Thyroid gland (tissue), 4 donors: ENCODE results near the gene GAPVD1. TPM values are rescaled to one million over a fixed set of nuclear protein-coding genes. Genes with fewer than 3 reads are reported as not detected.
"Not testable (repeated sequence)": the region's sequence is repeated elsewhere in the genome, so short reads cannot be mapped to it uniquely, and the experiment has no call there.

Experiments used
- DNase-seq, 2 donors: peaks; one replicate each; pipeline ENCODE4 v3.0.0-alpha.2; 2019
- H3K27ac ChIP-seq, 3 donors: fragments of 200-600 bp; sonication (generic); 1 replicate in 2 of 3; 2 replicates in 1 of 3; pipeline ENCODE4 v1.5.1; 2016 to 2019; ENCODE audit warnings: mild to moderate bottlenecking in 1 of 3, moderate library complexity in 1 of 3
- H3K27me3 ChIP-seq: fragments of 200-600 bp; sonication (generic); one replicate; pipeline ENCODE4 v1.5.1; 2019
- H3K36me3 ChIP-seq, 2 donors: fragments of 200-600 bp; sonication (generic); one replicate each; pipeline ENCODE4 v1.5.1; 2016 to 2019
- H3K4me1 ChIP-seq, 2 donors: fragments of 200-600 bp; sonication (generic); one replicate each; pipeline ENCODE4 v1.5.1; 2017 to 2019
- H3K4me3 ChIP-seq, 3 donors: fragments of 200-600 bp; sonication (generic); replicated peaks in 1 of 3; 1 replicate in 2 of 3; 2 replicates in 1 of 3; pipeline ENCODE4 v1.5.1; 2016; ENCODE audit warnings: mild to moderate bottlenecking in 1 of 3
- H3K9me3 ChIP-seq: fragments of 200-600 bp; sonication (generic); one replicate; pipeline ENCODE4 v1.5.1; 2017
- POLR2A ChIP-seq, 2 donors: fragments of 450-650 bp; IDR thresholded peaks; one replicate each; pipeline ENCODE4 v1.6.1; 2017; ENCODE audit warnings: antibody characterized with exemption in 2 of 2, mild to moderate bottlenecking in 2 of 2, moderate library complexity in 1 of 2
- WGBS, 2 donors: methylation state at CpG; one replicate each; pipeline ENCODE4 v1.1.5; 2017; 5-methylcytosine and 5-hydroxymethylcytosine counted together
- intact Hi-C: fragments of 100-400 bp; cut with DNase I; formaldehyde crosslinking; loops from one replicate; pipeline ENCODE4 v1.15.1; 2023
- total RNA-seq, 4 donors: library from RNA; depleted of rRNA; stranded (reverse); fragments of >200 nt; gene quantifications; one replicate each; pipeline ENCODE4 v1.2.3, GENCODE V29; 2016
- TF ChIP-seq, protein P1 (sequence below), 6 experiments: fragments of 200-600 bp in 3 of 6; fragments of 450-650 bp in 3 of 6; sonication (generic) in 3 of 6; IDR thresholded peaks; one replicate each; pipeline ENCODE4 v1.5.1; 2016 to 2019; ENCODE audit warnings: antibody characterized with exemption in 6 of 6, mild to moderate bottlenecking in 2 of 6, inconsistent platforms in 1 of 6, moderate library complexity in 1 of 6

GAPVD1 gene, protein sequence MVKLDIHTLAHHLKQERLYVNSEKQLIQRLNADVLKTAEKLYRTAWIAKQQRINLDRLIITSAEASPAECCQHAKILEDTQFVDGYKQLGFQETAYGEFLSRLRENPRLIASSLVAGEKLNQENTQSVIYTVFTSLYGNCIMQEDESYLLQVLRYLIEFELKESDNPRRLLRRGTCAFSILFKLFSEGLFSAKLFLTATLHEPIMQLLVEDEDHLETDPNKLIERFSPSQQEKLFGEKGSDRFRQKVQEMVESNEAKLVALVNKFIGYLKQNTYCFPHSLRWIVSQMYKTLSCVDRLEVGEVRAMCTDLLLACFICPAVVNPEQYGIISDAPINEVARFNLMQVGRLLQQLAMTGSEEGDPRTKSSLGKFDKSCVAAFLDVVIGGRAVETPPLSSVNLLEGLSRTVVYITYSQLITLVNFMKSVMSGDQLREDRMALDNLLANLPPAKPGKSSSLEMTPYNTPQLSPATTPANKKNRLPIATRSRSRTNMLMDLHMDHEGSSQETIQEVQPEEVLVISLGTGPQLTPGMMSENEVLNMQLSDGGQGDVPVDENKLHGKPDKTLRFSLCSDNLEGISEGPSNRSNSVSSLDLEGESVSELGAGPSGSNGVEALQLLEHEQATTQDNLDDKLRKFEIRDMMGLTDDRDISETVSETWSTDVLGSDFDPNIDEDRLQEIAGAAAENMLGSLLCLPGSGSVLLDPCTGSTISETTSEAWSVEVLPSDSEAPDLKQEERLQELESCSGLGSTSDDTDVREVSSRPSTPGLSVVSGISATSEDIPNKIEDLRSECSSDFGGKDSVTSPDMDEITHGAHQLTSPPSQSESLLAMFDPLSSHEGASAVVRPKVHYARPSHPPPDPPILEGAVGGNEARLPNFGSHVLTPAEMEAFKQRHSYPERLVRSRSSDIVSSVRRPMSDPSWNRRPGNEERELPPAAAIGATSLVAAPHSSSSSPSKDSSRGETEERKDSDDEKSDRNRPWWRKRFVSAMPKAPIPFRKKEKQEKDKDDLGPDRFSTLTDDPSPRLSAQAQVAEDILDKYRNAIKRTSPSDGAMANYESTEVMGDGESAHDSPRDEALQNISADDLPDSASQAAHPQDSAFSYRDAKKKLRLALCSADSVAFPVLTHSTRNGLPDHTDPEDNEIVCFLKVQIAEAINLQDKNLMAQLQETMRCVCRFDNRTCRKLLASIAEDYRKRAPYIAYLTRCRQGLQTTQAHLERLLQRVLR (N-terminal part only)
- 100 to 1,000 TPM in 2 of 4 donors, 10 to 100 TPM in 2; 92.6 to 140 (median 104) TPM for total RNA-seq

DNA sequence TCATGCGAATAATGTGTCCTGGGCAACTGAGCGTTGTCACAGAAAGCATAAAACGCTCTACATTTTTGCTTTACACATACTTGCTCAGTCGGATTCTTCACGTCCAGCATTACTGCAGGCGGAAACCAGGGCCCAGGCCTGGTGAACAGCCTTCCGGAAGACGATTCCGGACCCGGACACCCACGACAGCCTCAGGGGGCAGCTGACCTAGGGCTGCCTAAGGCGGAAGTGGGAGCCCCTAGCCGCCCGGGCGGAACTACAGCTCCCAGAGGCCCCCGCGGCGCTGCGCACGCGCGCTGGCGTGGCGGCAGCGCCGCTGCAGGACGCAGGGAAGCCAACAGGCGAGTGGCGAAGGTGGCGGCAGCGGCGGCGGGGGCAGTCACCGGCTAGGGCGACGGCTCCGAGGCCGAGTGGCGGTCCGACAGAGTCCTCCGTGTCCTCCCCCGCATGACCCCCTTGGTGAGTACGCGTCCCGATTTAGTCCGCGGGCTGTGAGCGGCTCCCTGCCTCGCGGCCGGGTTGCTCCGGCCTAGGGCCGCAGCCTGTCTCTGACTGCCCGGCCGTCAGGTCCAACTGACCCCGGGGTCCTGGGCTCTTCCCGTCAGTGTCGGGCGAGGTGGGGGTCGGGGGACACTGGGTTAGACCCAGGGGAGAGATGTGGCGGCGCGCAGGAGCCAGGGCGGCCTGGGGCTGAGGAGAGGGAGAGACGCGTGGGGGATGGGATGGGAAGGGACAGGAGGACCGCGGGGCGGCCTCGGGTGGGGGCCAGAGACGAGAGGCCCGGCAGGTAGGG lies at the start of gene GAPVD1:
Gene GAPVD1, plus strand, starts transcription at position 326 of the 793 bp plus-strand sequence. CDS start 37,096 bp downstream, outside the sequence.
- Histone ChIP-seq H3K36me3 (no peaks in the 10 kb centered on the region), H3K27ac (peak within 1 kb of the TSS; percentile 88 to 98 (median 93)), H3K27me3 (no peaks in the 10 kb centered on the region), H3K9me3 (no peaks in the 10 kb centered on the region), H3K4me3 (peak within 1 kb of the TSS; percentile 94 to 100 (median 96)), H3K4me1 (peaks cover 22 to 36% of the 10 kb centered on the region in 2 donors)
- peak; percentile 89 for DNase-seq
- intact Hi-C loops = no loop called here
- 3% methylated on average over 32 to 64 of the region's 72 CpGs for WGBS, 2 donors
- peak; percentile 72 to 96 for TF ChIP-seq POLR2A (IDR thresholded peaks at IDR 0.05)
- TF ChIP-seq, protein P1, sequence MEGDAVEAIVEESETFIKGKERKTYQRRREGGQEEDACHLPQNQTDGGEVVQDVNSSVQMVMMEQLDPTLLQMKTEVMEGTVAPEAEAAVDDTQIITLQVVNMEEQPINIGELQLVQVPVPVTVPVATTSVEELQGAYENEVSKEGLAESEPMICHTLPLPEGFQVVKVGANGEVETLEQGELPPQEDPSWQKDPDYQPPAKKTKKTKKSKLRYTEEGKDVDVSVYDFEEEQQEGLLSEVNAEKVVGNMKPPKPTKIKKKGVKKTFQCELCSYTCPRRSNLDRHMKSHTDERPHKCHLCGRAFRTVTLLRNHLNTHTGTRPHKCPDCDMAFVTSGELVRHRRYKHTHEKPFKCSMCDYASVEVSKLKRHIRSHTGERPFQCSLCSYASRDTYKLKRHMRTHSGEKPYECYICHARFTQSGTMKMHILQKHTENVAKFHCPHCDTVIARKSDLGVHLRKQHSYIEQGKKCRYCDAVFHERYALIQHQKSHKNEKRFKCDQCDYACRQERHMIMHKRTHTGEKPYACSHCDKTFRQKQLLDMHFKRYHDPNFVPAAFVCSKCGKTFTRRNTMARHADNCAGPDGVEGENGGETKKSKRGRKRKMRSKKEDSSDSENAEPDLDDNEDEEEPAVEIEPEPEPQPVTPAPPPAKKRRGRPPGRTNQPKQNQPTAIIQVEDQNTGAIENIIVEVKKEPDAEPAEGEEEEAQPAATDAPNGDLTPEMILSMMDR (IDR thresholded peaks at IDR 0.05) = peak in 4 of 6 experiments; percentile 17 to 58 (median 46)

DNA sequence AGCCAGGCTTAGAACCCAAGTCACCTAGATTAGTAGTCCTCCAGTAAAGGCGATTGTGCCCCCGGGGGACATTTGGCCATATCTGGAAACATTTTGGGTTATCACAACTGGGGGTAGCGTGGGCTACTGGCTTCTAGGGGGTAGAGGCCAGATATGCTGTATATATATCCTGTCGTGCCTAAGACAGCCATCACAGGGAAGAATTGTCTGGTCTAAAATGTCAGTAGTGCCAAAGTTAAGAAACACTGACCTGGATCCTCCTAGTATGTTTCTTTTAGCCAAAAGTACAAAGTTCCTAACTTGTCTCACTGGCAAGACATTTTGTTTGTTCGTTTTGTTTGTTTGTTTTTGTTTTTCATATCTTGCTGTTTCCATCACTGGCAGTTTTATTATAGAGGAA lies 47.4 kb upstream of the GAPVD1 start:
- Histone ChIP-seq H3K36me3 (no peaks in the 10 kb centered on the region), H3K9me3 (no peaks in the 10 kb centered on the region), H3K27ac (no peak overlapping the region), H3K4me3 (no peak overlapping the region), H3K27me3 (no peaks in the 10 kb centered on the region), H3K4me1 (no peaks in the 10 kb centered on the region)
- WGBS, 2 donors = 93 to 95% methylated on average over 5 of the region's 5 CpGs
- DNase-seq = no peak
- intact Hi-C loops = no loop called here
- TF ChIP-seq, protein P1 (IDR thresholded peaks at IDR 0.05) = no peak
- TF ChIP-seq POLR2A (IDR thresholded peaks at IDR 0.05) = no peak

DNA sequence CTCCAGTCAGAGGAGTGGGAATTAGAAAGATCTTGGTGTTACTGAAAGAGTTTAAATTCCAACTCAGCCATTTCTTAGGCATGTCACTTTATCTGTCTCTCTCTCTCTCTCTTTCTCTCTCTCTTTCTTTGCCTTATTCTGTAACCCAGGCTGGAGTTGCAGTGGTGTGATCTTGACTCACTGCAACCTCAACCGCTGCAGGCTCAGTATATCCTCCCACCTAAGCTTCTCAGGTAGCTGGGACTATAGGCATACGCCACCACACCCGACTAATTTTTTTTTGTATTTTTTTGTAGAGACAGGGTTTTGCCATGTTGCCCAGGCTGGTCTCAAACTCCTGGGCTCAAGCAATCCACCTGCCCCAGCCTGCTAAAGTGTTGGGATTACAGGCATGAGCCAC lies 43.0 kb upstream of the GAPVD1 start:
- Histone ChIP-seq H3K27ac (no peak overlapping the region), H3K4me3 (no peak overlapping the region), H3K4me1 (no peaks in the 10 kb centered on the region), H3K36me3 (peaks cover 0 to 3% of the 10 kb centered on the region in 2 donors), H3K27me3 (no peaks in the 10 kb centered on the region), H3K9me3 (no peaks in the 10 kb centered on the region)
- TF ChIP-seq, protein P1 (IDR thresholded peaks at IDR 0.05) = no peak
- no peak for TF ChIP-seq POLR2A (IDR thresholded peaks at IDR 0.05)
- WGBS, 2 donors = 94 to 97% methylated on average over 3 of the region's 3 CpGs
- intact Hi-C loops = no loop called here
- DNase-seq = no peak

DNA sequence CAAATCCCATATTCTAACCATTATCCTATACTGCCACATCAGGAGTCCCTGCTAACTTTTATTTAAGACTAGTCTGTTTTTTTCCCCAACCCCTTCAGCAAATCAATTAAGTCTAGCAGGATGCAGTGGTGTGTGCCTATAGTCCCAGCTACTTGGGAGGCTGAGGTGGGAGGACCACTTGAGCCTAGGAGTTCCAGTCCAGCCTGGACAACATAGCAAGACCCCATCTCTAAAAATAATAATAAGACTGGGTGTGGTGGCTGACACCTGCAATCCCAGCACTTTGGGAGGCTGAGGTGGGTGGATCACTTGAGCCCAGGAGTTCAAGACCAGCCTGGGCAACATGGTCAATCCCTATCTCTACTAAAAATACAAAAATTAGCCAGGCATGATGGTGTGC lies 36.8 kb upstream of the GAPVD1 start:
- DNase-seq, intact Hi-C loops: not testable (repeated sequence)

More for the DNA sequence above, 36.8 kb upstream of the GAPVD1 start:
- not testable (repeated sequence) for H3K36me3 ChIP-seq, H3K4me3 ChIP-seq, H3K27ac ChIP-seq, H3K27me3 ChIP-seq, H3K9me3 ChIP-seq, H3K4me1 ChIP-seq
